Neuronal stem cell (in vitro differentiated cells): ENCODE results near the gene ANKS1B.

ENCODE experiments used
- DNase-seq: peaks from one replicate; pipeline ENCODE4 v3.0.0-alpha.2; 2013; ENCODE audit warnings: low spot score
- H2AFZ ChIP-seq: one replicate; pipeline ENCODE4 v1.6.1; 2013; ENCODE audit warnings: mild to moderate bottlenecking, low read length, inconsistent platforms
- H2AK5ac ChIP-seq: 2 replicates; pipeline ENCODE4 v1.6.1; 2013; ENCODE audit warnings: low read depth, mild to moderate bottlenecking, inconsistent platforms, low read length, moderate library complexity, mixed read lengths
- H2BK120ac ChIP-seq: 2 replicates; pipeline ENCODE4 v1.6.1; 2013; ENCODE audit warnings: low read depth, mild to moderate bottlenecking, inconsistent platforms, low read length, moderate library complexity, mixed read lengths
- H2BK12ac ChIP-seq: one replicate; pipeline ENCODE4 v1.6.1; 2013; ENCODE audit warnings: low read length, inconsistent platforms
- H2BK15ac ChIP-seq: 2 replicates; pipeline ENCODE4 v1.6.1; 2013; ENCODE audit warnings: mild to moderate bottlenecking, low read length, inconsistent platforms, mixed read lengths
- H2BK5ac ChIP-seq: one replicate; pipeline ENCODE4 v1.6.1; 2013; ENCODE audit warnings: inconsistent platforms, mild to moderate bottlenecking, low read length, moderate library complexity
- H3K14ac ChIP-seq: one replicate; pipeline ENCODE4 v1.6.1; 2013; ENCODE audit warnings: low read length, inconsistent platforms
- H3K18ac ChIP-seq: 2 replicates; pipeline ENCODE4 v1.6.1; 2013; ENCODE audit warnings: low read length, inconsistent platforms
- H3K23ac ChIP-seq: 2 replicates; pipeline ENCODE4 v1.6.1; 2013; ENCODE audit warnings: low read depth, mild to moderate bottlenecking, mixed read lengths, low read length, inconsistent platforms; ENCODE audit not compliant: poor library complexity
- H3K27ac ChIP-seq: replicated peaks from 3 replicates; pipeline ENCODE4 v1.5.1; 2013; ENCODE audit warnings: low read length, inconsistent platforms
- H3K27me3 ChIP-seq, 3 experiments: 2 replicates each; pipeline ENCODE4 v1.6.1; 2013; ENCODE audit warnings: low read length in 3 of 3, mild to moderate bottlenecking in 2 of 3, inconsistent platforms in 1 of 3, low read depth in 1 of 3, mixed read lengths in 1 of 3, moderate library complexity in 1 of 3; ENCODE audit not compliant: control insufficient read depth in 3 of 3, insufficient read depth in 3 of 3
- H3K36me3 ChIP-seq, 2 donors: replicated peaks in 1 of 2; 2 replicates each; pipeline ENCODE4 v1.6.1; 2013; ENCODE audit warnings: low read length in 2 of 2; ENCODE audit not compliant: control insufficient read depth in 2 of 2, insufficient read depth in 2 of 2
- H3K4ac ChIP-seq: 2 replicates; pipeline ENCODE4 v1.6.1; 2013; ENCODE audit warnings: inconsistent platforms, mild to moderate bottlenecking, low read length, moderate library complexity
- H3K4me1 ChIP-seq, 2 donors: 1 replicate in 1 of 2; 2 replicates in 1 of 2; pipeline ENCODE4 v1.6.1; 2013; ENCODE audit warnings: low read length in 2 of 2, low read depth in 1 of 2; ENCODE audit not compliant: control insufficient read depth in 2 of 2, insufficient read depth in 1 of 2
- H3K4me2 ChIP-seq: one replicate; pipeline ENCODE4 v1.6.1; 2013; ENCODE audit warnings: mild to moderate bottlenecking, low read length, inconsistent platforms; ENCODE audit not compliant: insufficient read depth, poor library complexity, severe bottlenecking
- H3K4me3 ChIP-seq, 2 donors: 2 replicates each; pipeline ENCODE4 v1.5.1; 2013; ENCODE audit warnings: low read length in 2 of 2, mild to moderate bottlenecking in 2 of 2, inconsistent platforms in 1 of 2, moderate library complexity in 1 of 2
- H3K79me1 ChIP-seq: one replicate; pipeline ENCODE4 v1.6.1; 2013; ENCODE audit warnings: low read depth, mild to moderate bottlenecking, inconsistent platforms, low read length, moderate library complexity
- H3K9ac ChIP-seq: one replicate; pipeline ENCODE4 v1.6.1; 2013; ENCODE audit warnings: mild to moderate bottlenecking, low read depth, low read length, inconsistent platforms; ENCODE audit not compliant: poor library complexity
- H3K9me3 ChIP-seq, 2 donors: replicated peaks in 1 of 2; 2 replicates each; pipeline versions ENCODE3 to v1.6.1; 2013; ENCODE audit warnings: low read length in 2 of 2, mild to moderate bottlenecking in 2 of 2, inconsistent platforms in 1 of 2, low read depth in 1 of 2, mixed read lengths in 1 of 2, moderate library complexity in 1 of 2; ENCODE audit not compliant: control insufficient read depth in 2 of 2, insufficient read depth in 1 of 2
- H4K8ac ChIP-seq: one replicate; pipeline ENCODE4 v1.6.1; 2013; ENCODE audit warnings: low read depth, mild to moderate bottlenecking, inconsistent platforms, low read length, moderate library complexity
- H4K91ac ChIP-seq: one replicate; pipeline ENCODE4 v1.6.1; 2013; ENCODE audit warnings: low read length, low read depth, mild to moderate bottlenecking, inconsistent platforms; ENCODE audit not compliant: poor library complexity
- WGBS, 2 donors: extraction: QIAGEN DNeasy Blood & Tissue Kit; methylation state at CpG; one replicate each; pipeline ENCODE4 v1.1.7; 2013; ENCODE audit warnings: missing lambda C conversion rate in 2 of 2, mixed read lengths in 1 of 2; ENCODE audit not compliant: insufficient read length in 2 of 2, insufficient replicate concordance in 1 of 2; ENCODE audit errors: extremely low coverage in 2 of 2; 5-methylcytosine and 5-hydroxymethylcytosine counted together

Gene ANKS1B

GRCh38 chr12:99309812-99310211 lies 674.9 kb downstream of the ANKS1B start:
- no peaks in the 10 kb centered on the region for H3K9me3 ChIP-seq

GRCh38 chr12:99302874-99303273 lies 681.9 kb downstream of the ANKS1B start:
- H2BK120ac ChIP-seq: no peak overlapping the region
- H3K27ac ChIP-seq: no peak overlapping the region
- H3K79me1 ChIP-seq: no peaks in the 10 kb centered on the region
- H3K4me3 ChIP-seq: no peak overlapping the region
- H3K27me3 ChIP-seq: no peaks in the 10 kb centered on the region
- no peak overlapping the region for H3K14ac ChIP-seq
- no peak overlapping the region for H2BK15ac ChIP-seq
- no peak overlapping the region for H4K8ac ChIP-seq
- no CpG with 5 or more reads among the region's 2 CpGs for WGBS, 2 donors
- no peak overlapping the region for H3K4ac ChIP-seq
- no peak overlapping the region for H2AK5ac ChIP-seq
- no peak overlapping the region for H3K18ac ChIP-seq
- DNase-seq: no peak
- no peaks in the 10 kb centered on the region for H3K9me3 ChIP-seq
- no peak overlapping the region for H3K23ac ChIP-seq
- no peaks in the 10 kb centered on the region for H3K36me3 ChIP-seq
- H4K91ac ChIP-seq: no peak overlapping the region
- H2AFZ ChIP-seq: no peak overlapping the region
- H3K4me2 ChIP-seq: no peak overlapping the region
- no peaks in the 10 kb centered on the region for H3K4me1 ChIP-seq
- H2BK12ac ChIP-seq: no peak overlapping the region
- H3K9ac ChIP-seq: no peak overlapping the region
- no peak overlapping the region for H2BK5ac ChIP-seq

More at GRCh38 chr12:99309812-99310211, 674.9 kb downstream of the ANKS1B start:
- Histone ChIP-seq H3K23ac (no peak overlapping the region), H3K18ac (no peak overlapping the region), H4K91ac (no peak overlapping the region), H3K27me3 (no peaks in the 10 kb centered on the region), H3K4me1 (peaks cover 0 to 3% of the 10 kb centered on the region in 2 donors), H4K8ac (no peak overlapping the region), H3K4ac (no peak overlapping the region), H3K79me1 (no peaks in the 10 kb centered on the region), H3K36me3 (no peaks in the 10 kb centered on the region), H3K4me2 (no peak overlapping the region), H2BK5ac (no peak overlapping the region), H2BK15ac (no peak overlapping the region), H3K9ac (no peak overlapping the region), H2AFZ (no peak overlapping the region), H3K4me3 (no peak overlapping the region), H3K27ac (no peak overlapping the region), H3K14ac (no peak overlapping the region), H2BK120ac (no peak overlapping the region), H2AK5ac (no peak overlapping the region), H2BK12ac (no peak overlapping the region)
- WGBS, 2 donors: no CpG with 5 or more reads among the region's 2 CpGs
- no peak for DNase-seq

DNA sequence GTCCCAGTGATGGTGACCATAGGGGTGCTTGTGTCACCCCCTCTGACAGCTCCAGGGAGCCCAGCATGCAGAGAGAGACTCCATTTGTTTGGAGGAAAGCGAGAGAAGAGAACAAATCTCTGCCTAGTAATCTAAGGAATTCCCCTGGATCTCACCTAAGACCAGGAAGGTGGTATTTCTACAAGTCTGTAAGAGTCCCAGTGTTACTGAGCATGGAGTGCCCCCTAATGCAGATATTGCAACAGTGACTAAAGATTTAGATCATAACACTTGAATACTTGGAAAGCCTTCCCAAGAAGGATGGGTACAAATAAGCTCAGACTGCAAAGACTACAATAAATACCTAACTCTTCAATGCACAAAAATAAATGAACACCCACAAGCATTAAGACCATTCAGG lies 697.6 kb downstream of the ANKS1B start:
- no peak overlapping the region for H3K4me2 ChIP-seq
- no peak overlapping the region for H2AK5ac ChIP-seq
- H4K8ac ChIP-seq: no peak overlapping the region
- H3K4me1 ChIP-seq: peaks cover 6 to 18% of the 10 kb centered on the region in 2 donors
- DNase-seq: no peak
- no peak overlapping the region for H3K9ac ChIP-seq
- no peak overlapping the region for H2BK12ac ChIP-seq
- H3K27me3 ChIP-seq: no peaks in the 10 kb centered on the region
- no peaks in the 10 kb centered on the region for H3K79me1 ChIP-seq
- WGBS, 2 donors: no CpG with 5 or more reads among the region's 1 CpG
- no peak overlapping the region for H2BK15ac ChIP-seq
- H3K36me3 ChIP-seq: no peaks in the 10 kb centered on the region
- H3K4ac ChIP-seq: no peak overlapping the region
- H4K91ac ChIP-seq: no peak overlapping the region
- no peak overlapping the region for H3K4me3 ChIP-seq
- no peak overlapping the region for H3K14ac ChIP-seq
- H2BK5ac ChIP-seq: no peak overlapping the region
- no peak overlapping the region for H2AFZ ChIP-seq
- no peak overlapping the region for H3K27ac ChIP-seq
- no peak overlapping the region for H3K18ac ChIP-seq
- H2BK120ac ChIP-seq: no peak overlapping the region
- H3K23ac ChIP-seq: no peak overlapping the region
- peaks cover 0 to 9% of the 10 kb centered on the region in 2 donors for H3K9me3 ChIP-seq

DNA sequence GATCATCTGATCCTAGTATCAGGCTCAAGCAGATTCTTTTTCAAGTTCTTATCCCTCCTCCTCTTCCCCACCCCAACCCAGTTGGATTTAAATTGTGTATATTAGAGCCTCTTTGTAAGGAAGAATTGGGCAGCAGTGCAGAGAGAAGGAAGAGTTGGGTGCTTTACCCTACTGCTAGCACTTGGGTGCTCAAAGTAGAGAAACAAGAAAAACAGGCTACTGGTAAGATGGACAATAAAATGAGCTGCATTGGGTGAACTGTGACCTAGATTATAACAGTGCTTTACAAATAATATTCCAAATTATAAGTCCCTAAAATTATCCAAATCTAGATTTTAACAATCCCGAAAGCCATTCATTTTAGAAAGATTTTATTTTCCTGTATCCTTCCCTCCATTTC lies 700.6 kb downstream of the ANKS1B start:
- no peak overlapping the region for H3K4me3 ChIP-seq
- no peak overlapping the region for H3K4me2 ChIP-seq
- H2BK120ac ChIP-seq: no peak overlapping the region
- no peak overlapping the region for H3K4ac ChIP-seq
- H3K18ac ChIP-seq: no peak overlapping the region
- H2BK15ac ChIP-seq: no peak overlapping the region
- H3K14ac ChIP-seq: no peak overlapping the region
- no peaks in the 10 kb centered on the region for H3K36me3 ChIP-seq
- no peak for DNase-seq
- WGBS, 2 donors: no CpG with 5 or more reads among the region's 1 CpG
- H3K4me1 ChIP-seq: peaks cover 11 to 21% of the 10 kb centered on the region in 2 donors
- no peak overlapping the region for H3K23ac ChIP-seq
- no peak overlapping the region for H4K91ac ChIP-seq
- no peak overlapping the region for H2BK12ac ChIP-seq
- no peaks in the 10 kb centered on the region for H3K9me3 ChIP-seq
- H4K8ac ChIP-seq: no peak overlapping the region
- no peak overlapping the region for H2AFZ ChIP-seq
- no peaks in the 10 kb centered on the region for H3K27me3 ChIP-seq
- H2AK5ac ChIP-seq: no peak overlapping the region
- no peak overlapping the region for H3K9ac ChIP-seq
- no peaks in the 10 kb centered on the region for H3K79me1 ChIP-seq
- no peak overlapping the region for H3K27ac ChIP-seq
- H2BK5ac ChIP-seq: no peak overlapping the region
